ENCODE measurements around the gene ETFA.
"Not testable (repeated sequence)": the region's sequence is repeated elsewhere in the genome, so short reads cannot be mapped to it uniquely, and the experiment has no call there.

DNA sequence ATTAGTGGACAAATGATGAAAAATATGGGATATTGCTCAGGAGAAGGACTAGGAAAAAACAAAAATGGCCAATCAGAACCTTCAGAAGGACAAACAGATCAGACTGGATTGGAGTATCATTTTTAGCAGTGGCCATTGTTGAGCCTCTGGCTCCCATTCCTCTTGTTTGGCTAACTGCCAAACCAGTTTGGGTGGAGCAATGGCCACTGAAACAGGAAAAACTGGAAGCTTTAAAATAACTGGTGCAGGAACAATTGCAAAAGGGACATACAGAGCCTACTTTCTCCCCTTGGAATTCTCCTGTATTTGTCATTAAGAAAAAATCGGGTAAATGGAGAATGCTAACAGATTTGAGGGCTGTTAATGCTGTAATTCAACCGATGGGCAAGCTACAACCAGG, 45.5 kb downstream of the ETFA start:
- TF ChIP-seq POLR2A (IDR thresholded peaks at IDR 0.05; ENCODE audit: low read length); GATA1 (IDR thresholded peaks at IDR 0.05; ENCODE audit: low read depth, low read length): not testable (repeated sequence)

Data from erythroblast (primary cell).